Spleen (tissue), 11 donors: Measurements from ENCODE around the gene ARFIP1. TPM values are rescaled to one million over a fixed set of nuclear protein-coding genes. Genes with fewer than 3 reads are reported as not detected.

ENCODE experiments used
- DNase-seq: peaks from one replicate; pipeline ENCODE4 v3.0.0-alpha.2; 2020
- H3K27ac ChIP-seq, 8 donors: fragments of 200-600 bp; sonication (generic) in 7 of 8; 1 replicate in 4 of 8; 2 replicates in 4 of 8; pipeline versions ENCODE4 v1.5.0 to v1.8.0; 2016 to 2021; ENCODE audit warnings: inconsistent platforms in 4 of 8, mild to moderate bottlenecking in 4 of 8, moderate library complexity in 1 of 8
- H3K27me3 ChIP-seq, 7 donors: fragments of 200-600 bp; sonication (generic) in 6 of 7; replicated peaks in 1 of 7; 1 replicate in 4 of 7; 2 replicates in 3 of 7; pipeline versions ENCODE4 v1.5.0 to v1.8.0; 2016 to 2021; ENCODE audit warnings: inconsistent platforms in 3 of 7, mild to moderate bottlenecking in 1 of 7
- H3K36me3 ChIP-seq, 6 donors: fragments of 200-600 bp; sonication (generic) in 5 of 6; 1 replicate in 4 of 6; 2 replicates in 2 of 6; pipeline versions ENCODE4 v1.5.0 to v1.8.0; 2016 to 2021; ENCODE audit warnings: inconsistent platforms in 2 of 6
- H3K4me1 ChIP-seq, 6 donors: fragments of 200-600 bp; sonication (generic) in 5 of 6; 1 replicate in 3 of 6; 2 replicates in 3 of 6; pipeline versions ENCODE4 v1.5.0 to v1.8.0; 2016 to 2021; ENCODE audit warnings: inconsistent platforms in 3 of 6
- H3K4me3 ChIP-seq, 8 donors: fragments of 200-600 bp; sonication (generic) in 7 of 8; 1 replicate in 4 of 8; 2 replicates in 4 of 8; pipeline versions ENCODE4 v1.5.0 to v1.8.0; 2016 to 2021; ENCODE audit warnings: inconsistent platforms in 4 of 8, mild to moderate bottlenecking in 4 of 8, moderate library complexity in 2 of 8
- H3K9me3 ChIP-seq, 8 donors: fragments of 200-600 bp; sonication (generic) in 7 of 8; 1 replicate in 4 of 8; 2 replicates in 4 of 8; pipeline versions ENCODE4 v1.5.0 to v1.8.0; 2016 to 2021; ENCODE audit warnings: inconsistent platforms in 4 of 8
- POLR2A ChIP-seq, 3 donors: fragments of 450-650 bp; IDR thresholded peaks; one replicate each; pipeline ENCODE4 v1.5.1; 2017; ENCODE audit warnings: antibody characterized with exemption in 3 of 3, mild to moderate bottlenecking in 1 of 3
- POLR2AphosphoS5 ChIP-seq, 3 donors: sonication (generic); formaldehyde crosslinking; IDR thresholded peaks; one replicate each; pipeline ENCODE4 v1.5.1; 2017; ENCODE audit warnings: antibody characterized with exemption in 3 of 3
- WGBS, 5 donors: extraction: QIAGEN DNeasy Blood & Tissue Kit in 3 of 5; methylation state at CpG; one replicate each; pipeline versions ENCODE4 v1.1.5 to v1.1.7; 2013 to 2018; 5-methylcytosine and 5-hydroxymethylcytosine counted together
- intact Hi-C: fragments of 100-400 bp; cut with DNase I; formaldehyde crosslinking; loops from one replicate; pipeline ENCODE4 v1.15.0; 2023; ENCODE audit warnings: low total_unique reads
- polyA plus RNA-seq, 3 donors: library from polyadenylated mRNA; stranded (reverse); fragments of 200-250 nt; gene quantifications; one replicate each; pipeline ENCODE4 v1.2.1, GENCODE V29; 2013
- total RNA-seq, 7 donors: library from RNA; depleted of rRNA in 3 of 7; stranded (reverse); fragments of >200 nt in 3 of 7; fragmentation: NEBNext Ultra II Directional in 4 of 7; extraction: Animal tissue kit (Norgen Biotek cat#: 25700) in 4 of 7; gene quantifications; one replicate each; pipeline versions ENCODE4 v1.1.0 to v1.2.1, GENCODE V29; 2016 to 2021
- TF ChIP-seq, protein P1 (sequence below), 11 experiments: fragments of 200-600 bp in 7 of 11; fragments of 450-650 bp in 4 of 11; sonication (generic) in 4 of 11; IDR thresholded peaks in 8 of 11; conservative IDR thresholded peaks in 3 of 11; 1 replicate in 7 of 11; 2 replicates in 4 of 11; pipeline versions ENCODE4 v1.4.0 to v1.8.0; 2016 to 2021; ENCODE audit warnings: antibody characterized with exemption in 11 of 11, inconsistent platforms in 4 of 11, mild to moderate bottlenecking in 1 of 11
- donor health status: healthy with polysubstance abuse.
- donor health status: DM: no; HTN: no; CAD: no; lungs with moderate emphysema.
- donor health status: DM: no; HTN: no; CAD: no.
- donor health status: Bipolar disorder and iron deficiency.
- donor health status: healthy.
- donor health status: DM: no; HTN: no; CAD: no.
- donor health status: DM: yes; HTN: yes; CAD: no.

The ARFIP1 gene
- total and polyA plus RNA-seq, 10 donors, result 13.9 to 35.0 (median 26.8) TPM

DNA sequence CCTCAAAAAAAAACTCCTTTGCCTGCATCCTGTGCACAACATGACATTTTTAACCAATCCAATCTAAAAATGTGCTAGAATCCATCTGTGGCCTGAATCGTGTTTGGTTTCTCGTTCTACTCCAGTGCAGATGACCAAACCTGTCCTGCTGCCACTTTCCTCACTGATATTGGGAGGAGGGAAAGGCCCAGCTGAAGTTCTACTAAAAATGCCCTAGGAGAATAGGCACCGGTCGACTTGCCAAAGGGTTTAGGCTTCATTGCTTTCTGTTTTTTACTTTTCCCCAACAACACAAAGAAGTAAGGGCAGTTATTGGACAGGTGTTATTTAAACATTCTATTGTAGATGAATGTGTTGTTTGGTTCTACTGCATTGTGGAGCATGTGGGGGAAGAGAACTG, 148.5 kb downstream of the ARFIP1 start:
- 87 to 97% (median 94%) methylated on average over 4 of the region's 4 CpGs for WGBS, 5 donors
- Histone ChIP-seq H3K36me3 (no peaks in the 10 kb centered on the region), H3K9me3 (no peaks in the 10 kb centered on the region), H3K27ac (no peak overlapping the region), H3K27me3 (peaks cover 0 to 5% (median 0%) of the 10 kb centered on the region in 7 donors), H3K4me3 (no peak overlapping the region), H3K4me1 (no peaks in the 10 kb centered on the region)
- intact Hi-C loops, result no loop called here
- DNase-seq, result no peak
- TF ChIP-seq, protein P1, sequence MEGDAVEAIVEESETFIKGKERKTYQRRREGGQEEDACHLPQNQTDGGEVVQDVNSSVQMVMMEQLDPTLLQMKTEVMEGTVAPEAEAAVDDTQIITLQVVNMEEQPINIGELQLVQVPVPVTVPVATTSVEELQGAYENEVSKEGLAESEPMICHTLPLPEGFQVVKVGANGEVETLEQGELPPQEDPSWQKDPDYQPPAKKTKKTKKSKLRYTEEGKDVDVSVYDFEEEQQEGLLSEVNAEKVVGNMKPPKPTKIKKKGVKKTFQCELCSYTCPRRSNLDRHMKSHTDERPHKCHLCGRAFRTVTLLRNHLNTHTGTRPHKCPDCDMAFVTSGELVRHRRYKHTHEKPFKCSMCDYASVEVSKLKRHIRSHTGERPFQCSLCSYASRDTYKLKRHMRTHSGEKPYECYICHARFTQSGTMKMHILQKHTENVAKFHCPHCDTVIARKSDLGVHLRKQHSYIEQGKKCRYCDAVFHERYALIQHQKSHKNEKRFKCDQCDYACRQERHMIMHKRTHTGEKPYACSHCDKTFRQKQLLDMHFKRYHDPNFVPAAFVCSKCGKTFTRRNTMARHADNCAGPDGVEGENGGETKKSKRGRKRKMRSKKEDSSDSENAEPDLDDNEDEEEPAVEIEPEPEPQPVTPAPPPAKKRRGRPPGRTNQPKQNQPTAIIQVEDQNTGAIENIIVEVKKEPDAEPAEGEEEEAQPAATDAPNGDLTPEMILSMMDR (IDR thresholded peaks at IDR 0.05 in 8 of 11, conservative IDR thresholded peaks at IDR 0.05 in 3 of 11), result no peak
- TF ChIP-seq POLR2AphosphoS5 (IDR thresholded peaks at IDR 0.05), result no peak
- TF ChIP-seq POLR2A (IDR thresholded peaks at IDR 0.05), result no peak

- DNase-seq, result no peak
- intact Hi-C loops, result loop anchor here (10.0 kb wide), 1 partner anchor 155 kb away; no protein-coding TSS in a partner anchor
- no peaks in the 10 kb centered on the region for H3K36me3 ChIP-seq
- H3K27me3 ChIP-seq, result peaks cover 0 to 18% (median 0%) of the 10 kb centered on the region in 7 donors
- peaks cover 0 to 1% (median under 1%) of the 10 kb centered on the region in 6 donors for H3K4me1 ChIP-seq
- no peak overlapping the region for H3K4me3 ChIP-seq
- H3K27ac ChIP-seq, result no peak overlapping the region
- TF ChIP-seq, protein P1 (IDR thresholded peaks at IDR 0.05 in 8 of 11, conservative IDR thresholded peaks at IDR 0.05 in 3 of 11), result no peak
- TF ChIP-seq POLR2AphosphoS5 (IDR thresholded peaks at IDR 0.05) (no peak), POLR2A (IDR thresholded peaks at IDR 0.05) (no peak)
- no peaks in the 10 kb centered on the region for H3K9me3 ChIP-seq
- 9 to 31% (median 20%) methylated on average over 1 of the region's 1 CpG for WGBS, 5 donors
Observed at GRCh38 chr4:152929888-152930287, 150.1 kb downstream of the ARFIP1 start.

- Histone ChIP-seq H3K27ac (no peak overlapping the region), H3K27me3 (peaks cover 0 to 71% (median 26%) of the 10 kb centered on the region in 7 donors), H3K9me3 (no peaks in the 10 kb centered on the region), H3K36me3 (no peaks in the 10 kb centered on the region), H3K4me3 (peak overlapping the region in 3 of 8 donors; percentile 78 to 86 (median 79)), H3K4me1 (peaks cover 9 to 51% (median 36%) of the 10 kb centered on the region in 6 donors)
- WGBS, 5 donors, result 19 to 36% (median 24%) methylated on average over 16 of the region's 16 CpGs
- TF ChIP-seq POLR2AphosphoS5 (IDR thresholded peaks at IDR 0.05) (no peak), POLR2A (IDR thresholded peaks at IDR 0.05) (no peak)
- TF ChIP-seq, protein P1 (IDR thresholded peaks at IDR 0.05 in 8 of 11, conservative IDR thresholded peaks at IDR 0.05 in 3 of 11), result no peak
- DNase-seq, result no peak
- intact Hi-C loops, result loop anchor here (10.0 kb wide), 1 partner anchor 150 kb away; no protein-coding TSS in a partner anchor
Observed at GRCh38 chr4:152935143-152935542, 155.4 kb downstream of the ARFIP1 start.

DNA sequence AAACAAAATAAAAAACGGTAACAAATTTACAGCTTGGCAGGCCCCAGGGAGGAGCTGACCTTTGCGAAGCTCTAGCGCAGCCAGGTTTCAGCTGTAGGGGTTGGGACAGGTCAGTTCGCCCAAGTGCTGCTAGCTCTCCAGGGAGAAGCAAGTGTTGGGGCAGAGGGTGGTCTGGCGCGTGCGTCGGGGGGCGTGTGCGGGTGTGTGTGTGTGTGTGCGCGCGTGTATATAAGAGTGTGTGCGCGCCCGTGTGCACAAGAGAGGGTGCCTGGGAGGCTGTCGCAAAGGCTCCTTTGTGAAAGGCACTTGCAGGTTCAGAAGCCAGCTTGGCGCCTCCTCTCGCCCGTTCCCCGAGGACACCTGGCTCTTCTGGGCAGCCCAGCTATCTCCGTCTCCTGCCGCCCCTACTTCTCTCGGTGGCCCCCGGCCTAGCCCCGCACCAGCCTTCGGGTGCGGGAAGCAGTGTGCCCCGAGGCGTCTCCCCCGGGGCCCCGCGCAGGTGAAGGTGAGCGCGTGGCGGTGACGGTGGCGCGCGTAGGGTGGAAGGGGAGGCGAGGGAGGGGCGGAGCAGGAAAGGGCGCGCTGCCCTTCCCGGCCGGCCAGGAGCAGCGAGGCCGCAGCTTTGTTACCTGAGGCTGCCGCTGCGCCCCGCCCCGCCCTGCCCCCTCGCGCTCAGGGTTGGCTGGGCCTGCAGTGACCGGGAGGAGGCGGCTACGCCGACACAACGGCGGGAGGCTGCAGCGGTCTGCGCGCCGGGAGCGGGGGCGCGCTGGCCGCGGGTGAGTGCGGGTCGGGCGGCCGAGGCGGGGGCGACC, 156.1 kb downstream of the ARFIP1 start, which contains the start of gene FHDC1:
FHDC1 (plus strand) TSS at position 693 of the 815 bp plus-strand sequence. CDS start 6,735 bp downstream, outside the sequence.
- intact Hi-C loops, result loop anchor here (10.0 kb wide), 1 partner anchor 149 kb away; no protein-coding TSS in a partner anchor
- 2 to 5% (median 2%) methylated on average over 24 to 75 of the region's 75 CpGs for WGBS, 5 donors
- Histone ChIP-seq H3K4me3 (peak within 1 kb of the TSS; percentile 52 to 86 (median 76)), H3K27me3 (peaks cover 0 to 74% (median 26%) of the 10 kb centered on the region in 7 donors), H3K4me1 (peaks cover 9 to 51% (median 36%) of the 10 kb centered on the region in 6 donors), H3K36me3 (no peaks in the 10 kb centered on the region), H3K27ac (peak within 1 kb of the TSS in 7 of 8 donors; percentile 58 to 80 (median 69)), H3K9me3 (no peaks in the 10 kb centered on the region)
- peak; percentile 75 for DNase-seq
- peak in 2 of 3 donors; percentile 27 to 53 for TF ChIP-seq POLR2AphosphoS5 (IDR thresholded peaks at IDR 0.05)
- TF ChIP-seq, protein P1 (IDR thresholded peaks at IDR 0.05 in 8 of 11, conservative IDR thresholded peaks at IDR 0.05 in 3 of 11), result peak in 2 of 11 experiments; percentile 4 to 10
- TF ChIP-seq POLR2A (IDR thresholded peaks at IDR 0.05), result no peak
